AML-193 (cell line): ENCODE data around the gene STXBP5.

Source experiments
- DNase-seq, 2 experiments: peaks; one replicate each; lab custom pipeline; 2025; lab: John Stamatoyannopoulos, UW

STXBP5 gene

DNA sequence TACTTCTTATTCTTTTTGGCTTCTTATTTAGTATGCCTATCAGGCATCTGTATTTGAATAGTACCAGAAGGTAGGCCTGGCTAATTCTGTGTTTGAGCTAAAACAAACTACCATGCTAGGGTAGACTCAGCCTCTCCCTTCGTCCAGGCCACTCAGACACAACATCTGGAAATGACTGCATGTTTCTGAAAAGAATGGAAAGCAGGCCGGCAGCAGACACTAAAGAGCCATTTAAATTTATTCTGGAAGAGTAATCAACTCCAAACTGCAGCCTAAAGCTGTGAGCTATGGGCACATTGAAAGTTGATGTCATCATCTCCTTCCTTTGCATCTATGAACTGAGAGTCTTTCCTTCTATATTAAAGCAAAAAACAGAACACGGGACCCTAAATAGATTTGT lies 233.4 kb downstream of the STXBP5 start:
- DNase-seq = no peak

DNA sequence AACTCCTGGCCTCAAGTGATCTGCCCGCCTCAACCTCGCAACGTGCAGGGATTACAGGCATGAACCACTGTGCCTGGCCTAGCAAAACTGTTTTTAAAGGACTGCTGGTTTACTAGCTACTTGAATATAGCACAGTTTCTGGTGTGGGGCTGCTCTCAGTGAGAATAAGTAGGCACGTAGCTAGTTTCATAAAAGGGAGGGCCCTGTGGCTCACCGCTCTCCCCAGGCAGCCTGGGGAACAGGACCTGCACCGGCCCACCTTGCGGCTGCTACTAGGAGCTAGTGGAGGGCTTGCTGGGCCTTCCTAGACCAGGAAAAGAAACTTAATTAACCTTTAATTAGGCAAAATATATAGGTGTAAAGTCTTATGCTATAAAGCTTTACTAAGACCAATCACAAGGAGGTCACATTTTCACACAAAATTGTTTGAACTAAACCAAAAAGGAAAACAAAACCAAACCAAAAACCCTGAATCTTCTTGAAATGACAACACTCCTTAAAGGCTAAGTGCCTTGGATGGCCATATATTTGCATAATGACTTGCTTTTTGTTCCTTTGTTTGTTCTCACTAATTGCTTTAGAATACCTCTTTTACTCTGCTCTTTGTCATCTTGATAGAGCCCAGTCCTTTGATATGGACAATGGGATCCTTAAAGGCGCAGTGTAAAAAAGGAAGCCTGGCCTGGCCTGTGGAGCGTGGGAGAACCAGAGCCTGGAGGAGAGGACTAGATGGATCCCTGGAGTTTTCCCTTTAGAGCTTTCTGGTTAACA lies 234.7 kb downstream of the STXBP5 start:
- DNase-seq = no peak
